GM12891 (cell line): Measurements from ENCODE around the gene FAM217B.

Experiments used
- PAX5 ChIP-seq: IDR thresholded peaks from 2 replicates; pipeline ENCODE4 v1.6.1; 2011; ENCODE audit warnings: low read length, moderate library complexity, mild to moderate bottlenecking; ENCODE audit not compliant: insufficient read depth, severe bottlenecking
- POLR2A ChIP-seq: IDR thresholded peaks from 2 replicates; pipeline ENCODE4 v1.6.1; 2011; ENCODE audit warnings: low read depth, low read length, control low read depth
- POLR2AphosphoS5 ChIP-seq: IDR thresholded peaks from 2 replicates; pipeline ENCODE4 v1.6.1; 2011; ENCODE audit warnings: low read depth, low read length, control low read depth

- TF ChIP-seq POLR2AphosphoS5: no peak
- no peak for TF ChIP-seq POLR2A
- no peak for TF ChIP-seq PAX5
Measured at GRCh38 chr20:59958123-59958522, 17.9 kb downstream of the FAM217B start, which contains the start of gene CDH26.
